Smooth muscle cell (in vitro differentiated cells): ENCODE results near the gene ALDH1A2. TPM values are rescaled to one million over a fixed set of nuclear protein-coding genes. Genes with fewer than 3 reads are reported as not detected.
"Not testable (repeated sequence)": the region's sequence is repeated elsewhere in the genome, so short reads cannot be mapped to it uniquely, and the experiment has no call there.

ENCODE experiments used
- DNase-seq: peaks from one replicate; lab custom pipeline; 2025; ENCODE audit not compliant: unreplicated experiment; lab: John Stamatoyannopoulos, UW
- H2AFZ ChIP-seq: fragments of 200-600 bp; sonication (generic); 2 replicates; pipeline ENCODE4 v1.6.0; 2016; ENCODE audit warnings: antibody characterized with exemption, low read depth, mild to moderate bottlenecking
- H3F3A ChIP-seq: fragments of 200-600 bp; sonication (generic); 2 replicates; pipeline ENCODE4 v1.6.0; 2017; ENCODE audit warnings: antibody characterized with exemption, low read depth
- H3K27ac ChIP-seq: fragments of 200-600 bp; sonication (generic); 2 replicates; pipeline ENCODE4 v1.5.1; 2016; ENCODE audit warnings: low read depth, mild to moderate bottlenecking
- H3K27me3 ChIP-seq: fragments of 200-600 bp; sonication (generic); 2 replicates; pipeline ENCODE4 v1.6.1; 2016; ENCODE audit warnings: low read depth, mild to moderate bottlenecking
- H3K36me3 ChIP-seq: fragments of 200-600 bp; sonication (generic); 2 replicates; pipeline ENCODE4 v1.5.1; 2016; ENCODE audit warnings: low read depth
- H3K4me1 ChIP-seq: fragments of 200-600 bp; sonication (generic); 2 replicates; pipeline ENCODE4 v1.5.1; 2016; ENCODE audit warnings: low read depth
- H3K4me2 ChIP-seq: fragments of 200-600 bp; sonication (generic); 2 replicates; pipeline ENCODE4 v1.6.0; 2016; ENCODE audit warnings: mild to moderate bottlenecking
- H3K4me3 ChIP-seq: fragments of 200-600 bp; sonication (generic); 2 replicates; pipeline ENCODE4 v1.5.1; 2016; ENCODE audit warnings: mild to moderate bottlenecking
- H3K79me2 ChIP-seq: fragments of 200-600 bp; sonication (generic); 2 replicates; pipeline ENCODE4 v1.6.0; 2016; ENCODE audit warnings: low read depth, mild to moderate bottlenecking
- H3K9ac ChIP-seq: fragments of 200-600 bp; sonication (generic); 2 replicates; pipeline ENCODE4 v1.6.0; 2016; ENCODE audit warnings: low read depth
- H3K9me3 ChIP-seq: fragments of 200-600 bp; sonication (generic); replicated peaks from 2 replicates; pipeline ENCODE4 v1.5.1; 2016; ENCODE audit warnings: low read depth
- H4K20me1 ChIP-seq: fragments of 200-600 bp; sonication (generic); 2 replicates; pipeline ENCODE4 v1.6.0; 2016; ENCODE audit warnings: low read depth
- CTCF ChIP-seq: fragments of 200-600 bp; sonication (generic); IDR thresholded peaks from 2 replicates; pipeline ENCODE4 v1.5.1; 2017; ENCODE audit warnings: borderline replicate concordance, mild to moderate bottlenecking, antibody characterized with exemption; ENCODE audit not compliant: insufficient read depth, poor library complexity, severe bottlenecking
- WGBS: methylation state at CpG from one replicate; pipeline ENCODE4 v1.1.7; 2016; ENCODE audit warnings: low lambda C conversion rate; 5-methylcytosine and 5-hydroxymethylcytosine counted together
- polyA plus RNA-seq: library from polyadenylated mRNA; unstranded; fragments of >200 nt; fragmentation: Nextera tagmentation; extraction: Ambion mirVana; gene quantifications from 2 replicates; pipeline ENCODE4 v1.2.1, GENCODE V29; 2016
- total RNA-seq: library from RNA; depleted of rRNA; stranded (reverse); fragments of >200 nt; gene quantifications from 2 replicates; pipeline ENCODE4 v1.2.3, GENCODE V29; 2014

The ALDH1A2 gene
- total RNA-seq (0.22 and 2.9 TPM in 2 replicates), polyA plus RNA-seq (0.49 TPM in 1 of 2 replicates, not detected in the other)

- Histone ChIP-seq H3K79me2 (no peaks in the 10 kb centered on the region), H3K9ac (no peak within 1 kb of the TSS), H3K27me3 (peaks cover 68% of the 10 kb centered on the region), H3K9me3 (no peaks in the 10 kb centered on the region), H3K4me3 (peak within 1 kb of the TSS; percentile 55), H3K4me1 (peaks cover 15% of the 10 kb centered on the region), H3F3A (no peaks in the 10 kb centered on the region), H3K27ac (no peak within 1 kb of the TSS), H2AFZ (peak within 1 kb of the TSS; percentile 87), H4K20me1 (no peaks in the 10 kb centered on the region), H3K4me2 (peak within 1 kb of the TSS; percentile 95), H3K36me3 (no peaks in the 10 kb centered on the region)
- TF ChIP-seq CTCF, result no peak
- WGBS, result 6% methylated on average over 63 of the region's 75 CpGs
- no peak for DNase-seq
These were observed at the start of gene ALDH1A2 for GRCh38 chr15:58065445-58066041. Gene ALDH1A2 (minus strand): TSS chr15:58065711. CDS start chr15:58065650, 61 bp downstream.

DNA sequence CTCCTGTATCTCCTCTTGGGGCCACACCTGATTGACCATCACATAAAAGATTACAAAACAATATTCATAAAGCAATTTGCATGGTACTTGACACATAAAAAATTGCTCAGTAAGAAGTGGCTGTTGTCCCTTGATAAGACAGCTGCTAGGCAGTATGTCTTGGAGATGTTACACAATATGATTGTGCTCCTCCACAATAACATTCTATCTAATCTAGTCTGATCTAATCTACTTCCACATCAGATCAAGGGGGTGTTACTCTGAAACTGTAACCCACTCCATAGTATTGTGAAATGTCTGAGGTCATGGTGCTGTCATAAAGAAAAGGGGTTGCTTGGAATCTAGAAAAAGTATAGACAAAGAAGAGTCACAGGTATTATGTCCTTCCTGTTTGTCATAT is 49.3 kb upstream of the ALDH1A2 start:
- H3K4me2 ChIP-seq, result no peak overlapping the region
- H3K4me3 ChIP-seq, result no peak overlapping the region
- H3K9me3 ChIP-seq, result no peaks in the 10 kb centered on the region
- DNase-seq, result no peak
- no peak overlapping the region for H3K27ac ChIP-seq
- H3K4me1 ChIP-seq, result no peaks in the 10 kb centered on the region
- no peak overlapping the region for H3K9ac ChIP-seq
- no peaks in the 10 kb centered on the region for H3K79me2 ChIP-seq
- H3K27me3 ChIP-seq, result no peaks in the 10 kb centered on the region
- H4K20me1 ChIP-seq, result no peaks in the 10 kb centered on the region
- H3F3A ChIP-seq, result no peaks in the 10 kb centered on the region
- no peak overlapping the region for H2AFZ ChIP-seq
- no peak for TF ChIP-seq CTCF
- no peaks in the 10 kb centered on the region for H3K36me3 ChIP-seq

GRCh38 chr15:58114388-58114787 is 48.9 kb upstream of the ALDH1A2 start:
- WGBS, result 94% methylated on average over 3 of the region's 3 CpGs
- no peak for TF ChIP-seq CTCF
- H3K27ac ChIP-seq, result no peak overlapping the region
- DNase-seq, result no peak
- no peaks in the 10 kb centered on the region for H3K27me3 ChIP-seq
- no peak overlapping the region for H3K4me2 ChIP-seq
- no peak overlapping the region for H3K9ac ChIP-seq
- no peaks in the 10 kb centered on the region for H4K20me1 ChIP-seq
- H3K4me1 ChIP-seq, result no peaks in the 10 kb centered on the region
- H3F3A ChIP-seq, result no peaks in the 10 kb centered on the region
- H3K9me3 ChIP-seq, result no peaks in the 10 kb centered on the region
- no peaks in the 10 kb centered on the region for H3K79me2 ChIP-seq
- no peaks in the 10 kb centered on the region for H3K36me3 ChIP-seq
- no peak overlapping the region for H2AFZ ChIP-seq
- H3K4me3 ChIP-seq, result no peak overlapping the region

- not testable (repeated sequence) for H3K9ac ChIP-seq, H3K79me2 ChIP-seq, DNase-seq, H3K4me2 ChIP-seq, H3K27me3 ChIP-seq, H3K27ac ChIP-seq, H3K9me3 ChIP-seq, H4K20me1 ChIP-seq, H3F3A ChIP-seq, H3K4me1 ChIP-seq, H3K4me3 ChIP-seq, H2AFZ ChIP-seq, H3K36me3 ChIP-seq
- 23% methylated on average over 5 of the region's 5 CpGs for WGBS
These were observed 47.8 kb upstream of the ALDH1A2 start for GRCh38 chr15:58113358-58113757.
